IMR-90 (cell line): ENCODE results near the gene IFT20. TPM values are rescaled to one million over a fixed set of nuclear protein-coding genes. Genes with fewer than 3 reads are reported as not detected.

ENCODE experiments used
- ATAC-seq: fragments of 200-7000 bp; cut with Tn5 transposase; 2 replicates; pipeline ENCODE4 v1.9.1; 2020; ENCODE audit warnings: low read depth, mild to moderate bottlenecking, moderate library complexity
- BruUV-seq: library from RNA; stranded (reverse); fragments of 400-500 nt; replicated peaks from 2 replicates; lab custom pipeline; 2021; lab: Mats Ljungman, UMichigan
- CTCF ChIA-PET: fragments of 300-600 bp; formaldehyde crosslinking; extraction: SDS; loops from one replicate; lab custom pipeline; 2021; ENCODE audit warnings: antibody characterized with exemption; lab: Yijun Ruan, JAX
- POLR2A ChIA-PET: fragments of 300-600 bp; sonication (Branson Sonifier 250); formaldehyde crosslinking; loops from one replicate; lab custom pipeline; 2022; ENCODE audit warnings: antibody characterized with exemption; ENCODE audit not compliant: unreplicated experiment; lab: Charles Lee
- DNase-seq: peaks from one replicate; pipeline ENCODE4 v3.0.0; 2013
- H2AFZ ChIP-seq: replicated peaks from 2 replicates; pipeline ENCODE3; 2013; ENCODE audit warnings: low read length, mild to moderate bottlenecking; ENCODE audit not compliant: poor library complexity
- H2AK5ac ChIP-seq: 2 replicates; pipeline ENCODE4 v1.6.1; 2013; ENCODE audit warnings: low read depth, low read length, inconsistent platforms
- H2AK9ac ChIP-seq: replicated peaks from 2 replicates; pipeline ENCODE3; 2013; ENCODE audit warnings: mild to moderate bottlenecking, low read depth, low read length, moderate library complexity; ENCODE audit not compliant: poor library complexity
- H2BK120ac ChIP-seq: 2 replicates; pipeline ENCODE4 v1.6.1; 2013; ENCODE audit warnings: low read depth, low read length, inconsistent platforms
- H2BK15ac ChIP-seq: 3 replicates; pipeline ENCODE4 v1.6.1; 2013; ENCODE audit warnings: low read depth, low read length, inconsistent platforms
- H2BK20ac ChIP-seq: 2 replicates; pipeline ENCODE4 v1.6.1; 2013; ENCODE audit warnings: low read depth, mild to moderate bottlenecking, inconsistent platforms, low read length, moderate library complexity
- H2BK5ac ChIP-seq: 2 replicates; pipeline ENCODE4 v1.6.1; 2013; ENCODE audit warnings: mild to moderate bottlenecking, low read depth, low read length, inconsistent platforms; ENCODE audit not compliant: poor library complexity, severe bottlenecking
- H3K14ac ChIP-seq: replicated peaks from 2 replicates; pipeline ENCODE4 v1.6.1; 2013; ENCODE audit warnings: low read depth, low read length, inconsistent platforms
- H3K18ac ChIP-seq: 2 replicates; pipeline ENCODE4 v1.6.1; 2013; ENCODE audit warnings: low read depth, low read length, control low read depth
- H3K23ac ChIP-seq: 2 replicates; pipeline ENCODE4 v1.6.1; 2013; ENCODE audit warnings: low read depth, low read length, inconsistent platforms
- H3K27ac ChIP-seq: 2 replicates; pipeline ENCODE4 v1.5.1; 2013; ENCODE audit warnings: mild to moderate bottlenecking, control low read depth, low read length; ENCODE audit not compliant: insufficient read depth
- H3K27me3 ChIP-seq: 2 replicates; pipeline ENCODE4 v1.6.1; 2013; ENCODE audit warnings: low read length; ENCODE audit not compliant: control insufficient read depth, insufficient read depth
- H3K36me3 ChIP-seq: 2 replicates; pipeline ENCODE4 v1.6.1; 2013; ENCODE audit warnings: low read length, mixed read lengths; ENCODE audit not compliant: control insufficient read depth, insufficient read depth
- H3K4ac ChIP-seq: 2 replicates; pipeline ENCODE4 v1.6.1; 2013; ENCODE audit warnings: low read depth, low read length, inconsistent platforms
- H3K4me1 ChIP-seq: 2 replicates; pipeline ENCODE4 v1.6.1; 2013; ENCODE audit warnings: low read length, mixed read lengths; ENCODE audit not compliant: control insufficient read depth, insufficient read depth
- H3K4me2 ChIP-seq: 2 replicates; pipeline ENCODE4 v1.6.1; 2013; ENCODE audit warnings: low read depth, mild to moderate bottlenecking, control low read depth, low read length, moderate library complexity
- H3K4me3 ChIP-seq: 2 replicates; pipeline ENCODE4 v1.5.1; 2013; ENCODE audit warnings: low read depth, mild to moderate bottlenecking, control low read depth, low read length, moderate library complexity; ENCODE audit not compliant: insufficient read depth
- H3K56ac ChIP-seq: 2 replicates; pipeline ENCODE4 v1.6.1; 2013; ENCODE audit warnings: low read length, inconsistent platforms; ENCODE audit not compliant: insufficient read depth; ENCODE audit errors: extremely low read depth
- H3K79me1 ChIP-seq, 2 experiments: 2 replicates each; pipeline ENCODE4 v1.6.1; 2013; ENCODE audit warnings: low read length in 2 of 2, inconsistent platforms in 1 of 2, low read depth in 1 of 2
- H3K9ac ChIP-seq: 2 replicates; pipeline ENCODE4 v1.6.1; 2013; ENCODE audit warnings: low read depth, low read length, control low read depth
- H3K9me1 ChIP-seq: 2 replicates; pipeline ENCODE4 v1.6.1; 2013; ENCODE audit warnings: low read length, inconsistent platforms; ENCODE audit not compliant: insufficient read depth
- H3K9me3 ChIP-seq: 2 replicates; pipeline ENCODE4 v1.6.1; 2013; ENCODE audit warnings: low read length; ENCODE audit not compliant: control insufficient read depth, insufficient read depth
- H4K20me1 ChIP-seq: 2 replicates; pipeline ENCODE4 v1.6.1; 2013; ENCODE audit warnings: low read length, inconsistent platforms; ENCODE audit not compliant: insufficient read depth
- H4K5ac ChIP-seq: 2 replicates; pipeline ENCODE4 v1.6.1; 2013; ENCODE audit warnings: mild to moderate bottlenecking, low read depth, low read length, control low read depth
- H4K8ac ChIP-seq, 2 experiments: 2 replicates each; pipeline ENCODE4 v1.6.1; 2013; ENCODE audit warnings: low read depth in 2 of 2, low read length in 2 of 2, control low read depth in 1 of 2, inconsistent platforms in 1 of 2
- H4K91ac ChIP-seq: 2 replicates; pipeline ENCODE4 v1.6.1; 2013; ENCODE audit warnings: low read depth, low read length, inconsistent platforms; ENCODE audit not compliant: insufficient read depth
- BHLHE40 ChIP-seq: fragments of 150-350 bp; IDR thresholded peaks from 2 replicates; pipeline ENCODE4 v1.6.1; 2016; ENCODE audit warnings: mild to moderate bottlenecking, low read depth, low read length
- CEBPB ChIP-seq: IDR thresholded peaks from 2 replicates; pipeline ENCODE4 v1.6.1; 2012; ENCODE audit warnings: low read depth, low read length, improper control_type of control experiment
- FOS ChIP-seq: fragments of 150-350 bp; IDR thresholded peaks from 2 replicates; pipeline ENCODE4 v1.6.1; 2016; ENCODE audit warnings: low read depth, low read length
- MAFK ChIP-seq: IDR thresholded peaks from 2 replicates; pipeline ENCODE4 v1.6.1; 2012; ENCODE audit warnings: low read depth, low read length, improper control_type of control experiment
- MAZ ChIP-seq: IDR thresholded peaks from 2 replicates; pipeline ENCODE4 v1.6.1; 2012; ENCODE audit warnings: low read depth, mild to moderate bottlenecking, low read length, improper control_type of control experiment, moderate library complexity, borderline replicate concordance
- MXI1 ChIP-seq: IDR thresholded peaks from 2 replicates; pipeline ENCODE4 v1.6.1; 2012; ENCODE audit warnings: low read depth, mild to moderate bottlenecking, low read length, moderate library complexity, borderline replicate concordance
- NFE2L2 ChIP-seq: fragments of 150-350 bp; IDR thresholded peaks from 2 replicates; pipeline ENCODE4 v1.6.1; 2016; ENCODE audit warnings: low read depth, mild to moderate bottlenecking, low read length
- POLR2A ChIP-seq: IDR thresholded peaks from 2 replicates; pipeline ENCODE4 v1.6.1; 2012; ENCODE audit warnings: mild to moderate bottlenecking, low read depth, low read length
- RCOR1 ChIP-seq: IDR thresholded peaks from 2 replicates; pipeline ENCODE4 v1.6.1; 2012; ENCODE audit warnings: mild to moderate bottlenecking, low read length, improper control_type of control experiment; ENCODE audit not compliant: insufficient replicate concordance
- RFX5 ChIP-seq: IDR thresholded peaks from 2 replicates; pipeline ENCODE4 v1.8.0; 2012; ENCODE audit warnings: low read depth, mild to moderate bottlenecking, low read length, moderate library complexity
- SMC3 ChIP-seq: fragments of 150-350 bp; IDR thresholded peaks from 2 replicates; pipeline ENCODE4 v1.6.1; 2016; ENCODE audit warnings: low read depth, mild to moderate bottlenecking, antibody characterized with exemption, low read length, moderate library complexity
- WGBS, 2 experiments: methylation state at CpG; one replicate each; pipeline versions ENCODE4 v1.1.5 to v1.1.7; 2013; ENCODE audit warnings: missing lambda C conversion rate in 2 of 2; ENCODE audit not compliant: insufficient read length in 1 of 2; ENCODE audit errors: extremely low coverage in 2 of 2; 5-methylcytosine and 5-hydroxymethylcytosine counted together
- dilution Hi-C: fragments of 300-500 bp; cut with HindIII; formaldehyde crosslinking; loops from one replicate; pipeline ENCODE4 v1.14.3; 2018; ENCODE audit warnings: low sequenced_read_pairs; ENCODE audit not compliant: unreplicated experiment
- in situ Hi-C: fragments of 300-500 bp; cut with MboI; formaldehyde crosslinking; loops from 3 replicates; pipeline ENCODE4 v1.14.3; 2019; ENCODE audit warnings: low sequenced_read_pairs, inconsistent platforms, mixed read lengths
- intact Hi-C: fragments of 100-400 bp; cut with micrococcal nuclease; formaldehyde crosslinking; loops from 2 replicates; pipeline ENCODE4 v1.10.0; 2022
- polyA plus RNA-seq, 3 experiments: library from polyadenylated mRNA; depleted of rRNA; stranded (reverse); fragments of >200 nt; gene quantifications; 2 replicates each; pipeline ENCODE4 v1.2.3, GENCODE V29; 2012; ENCODE audit warnings: low replicate concordance in 1 of 3
- total RNA-seq: library from RNA; depleted of rRNA; stranded (reverse); fragments of >200 nt; gene quantifications from 2 replicates; pipeline ENCODE4 v1.2.3, GENCODE V29; 2012
- TF ChIP-seq, protein P1 (sequence below): conservative IDR thresholded peaks from 2 replicates; pipeline ENCODE4 v1.5.1; 2012; ENCODE audit warnings: mild to moderate bottlenecking, low read depth, low read length, improper control_type of control experiment

IFT20 gene
- total and polyA plus RNA-seq, 2 of the 4 experiments (the other 2 are of a cell fraction), result 25.5 to 46.3 TPM

DNA sequence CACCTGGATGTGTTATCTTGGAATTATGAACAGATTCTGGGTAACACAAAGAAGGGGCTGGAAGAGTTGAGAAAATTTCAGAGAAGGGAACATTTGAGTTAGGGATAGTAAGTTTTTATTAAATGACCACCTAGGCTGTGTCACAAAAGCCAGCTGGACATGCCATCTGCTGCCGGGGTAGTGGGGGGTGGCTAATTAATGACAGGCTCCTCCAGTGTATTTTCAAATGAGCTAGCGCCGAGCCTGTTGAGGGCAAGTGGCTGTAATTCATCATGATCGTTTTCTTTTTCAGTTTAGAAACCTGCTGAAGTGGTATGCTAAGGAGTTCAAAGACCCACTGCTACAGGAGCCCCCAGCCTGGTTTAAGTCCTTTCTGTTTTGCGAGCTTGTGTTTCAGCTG lies 10.1 kb downstream of the IFT20 start:
- H3K4me1 ChIP-seq, result peaks cover 7% of the 10 kb centered on the region; the same call in 1 of the 2 replicates
- dilution Hi-C loops, result no loop called here
- no peak for DNase-seq

More for the DNA sequence above, 10.1 kb downstream of the IFT20 start:
- no TSS peak for BruUV-seq
- no peaks in the 10 kb centered on the region for H4K20me1 ChIP-seq
- H4K8ac ChIP-seq, result no peak overlapping the region
- H2BK5ac ChIP-seq, result no peak overlapping the region
- no CpG with 5 or more reads among the region's 5 CpGs for WGBS, 2 experiments
- no peak overlapping the region for H3K18ac ChIP-seq
- H3K4ac ChIP-seq, result no peak overlapping the region
- no peak overlapping the region for H2BK120ac ChIP-seq
- H3K23ac ChIP-seq, result no peak overlapping the region
- POLR2A ChIA-PET, result no interaction called here
- peaks cover 16% of the 10 kb centered on the region for H3K36me3 ChIP-seq
- H3K79me1 ChIP-seq, result peaks cover 23 to 31% of the 10 kb centered on the region in 2 experiments; a peak in 3 of 4 replicates
- H2AK5ac ChIP-seq, result no peak overlapping the region
- in situ Hi-C loops (loop anchor here (10.0 to 25.0 kb wide), 2 partner anchors 280 to 788 kb away; partner anchors contain the start of gene NLK), intact Hi-C loops (loop anchor here (10.0 kb wide), 1 partner anchor 520 kb away; the partner anchor contains the start of gene NOS2)
- H3K4me3 ChIP-seq, result no peak overlapping the region
- CTCF ChIA-PET, result no interaction called here
- no peak overlapping the region for H3K27ac ChIP-seq
- H3K56ac ChIP-seq, result no peak overlapping the region
- H3K4me2 ChIP-seq, result no peak overlapping the region
- no peak for ATAC-seq
- H3K27me3 ChIP-seq, result no peaks in the 10 kb centered on the region
- TF ChIP-seq MXI1 (no peak), BHLHE40 (no peak), RCOR1 (no peak), MAZ (no peak), SMC3 (no peak), FOS (no peak), MAFK (no peak), NFE2L2 (no peak), RFX5 (no peak), POLR2A (no peak), CEBPB (no peak)
- TF ChIP-seq, protein P1, sequence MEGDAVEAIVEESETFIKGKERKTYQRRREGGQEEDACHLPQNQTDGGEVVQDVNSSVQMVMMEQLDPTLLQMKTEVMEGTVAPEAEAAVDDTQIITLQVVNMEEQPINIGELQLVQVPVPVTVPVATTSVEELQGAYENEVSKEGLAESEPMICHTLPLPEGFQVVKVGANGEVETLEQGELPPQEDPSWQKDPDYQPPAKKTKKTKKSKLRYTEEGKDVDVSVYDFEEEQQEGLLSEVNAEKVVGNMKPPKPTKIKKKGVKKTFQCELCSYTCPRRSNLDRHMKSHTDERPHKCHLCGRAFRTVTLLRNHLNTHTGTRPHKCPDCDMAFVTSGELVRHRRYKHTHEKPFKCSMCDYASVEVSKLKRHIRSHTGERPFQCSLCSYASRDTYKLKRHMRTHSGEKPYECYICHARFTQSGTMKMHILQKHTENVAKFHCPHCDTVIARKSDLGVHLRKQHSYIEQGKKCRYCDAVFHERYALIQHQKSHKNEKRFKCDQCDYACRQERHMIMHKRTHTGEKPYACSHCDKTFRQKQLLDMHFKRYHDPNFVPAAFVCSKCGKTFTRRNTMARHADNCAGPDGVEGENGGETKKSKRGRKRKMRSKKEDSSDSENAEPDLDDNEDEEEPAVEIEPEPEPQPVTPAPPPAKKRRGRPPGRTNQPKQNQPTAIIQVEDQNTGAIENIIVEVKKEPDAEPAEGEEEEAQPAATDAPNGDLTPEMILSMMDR, result no peak
- H2AK9ac ChIP-seq, result no peak overlapping the region
- no peak overlapping the region for H2BK15ac ChIP-seq
- H4K5ac ChIP-seq, result no peak overlapping the region
- H3K14ac ChIP-seq, result no peak overlapping the region
- H4K91ac ChIP-seq, result no peak overlapping the region
- no peak overlapping the region for H2AFZ ChIP-seq
- H3K9me1 ChIP-seq, result no peaks in the 10 kb centered on the region; the same call in 1 of the 2 replicates
- no peaks in the 10 kb centered on the region for H3K9me3 ChIP-seq
- no peak overlapping the region for H3K9ac ChIP-seq
- H2BK20ac ChIP-seq, result no peak overlapping the region
